Colonic mucosa (tissue), 4 donors: ENCODE results near the gene PRR15. TPM values are rescaled to one million over a fixed set of nuclear protein-coding genes. Genes with fewer than 3 reads are reported as not detected.

Source experiments
- DNase-seq: peaks from one replicate; pipeline ENCODE4 v3.0.0-alpha.2; 2020
- H3K27ac ChIP-seq: fragments of 200-600 bp; one replicate; pipeline ENCODE4 v1.8.0; 2021
- H3K27me3 ChIP-seq: fragments of 200-600 bp; one replicate; pipeline ENCODE4 v1.8.0; 2021
- H3K36me3 ChIP-seq: fragments of 200-600 bp; one replicate; pipeline ENCODE4 v1.8.0; 2021
- H3K4me1 ChIP-seq: fragments of 200-600 bp; one replicate; pipeline ENCODE4 v1.8.0; 2021; ENCODE audit warnings: mild to moderate bottlenecking
- H3K4me3 ChIP-seq: fragments of 200-600 bp; one replicate; pipeline ENCODE4 v1.8.0; 2021
- H3K9ac ChIP-seq, 2 donors: one replicate each; pipeline ENCODE4 v1.7.0; 2013; ENCODE audit warnings: control low read depth in 2 of 2, low read depth in 2 of 2, low read length in 2 of 2
- H3K9me3 ChIP-seq: fragments of 200-600 bp; one replicate; pipeline ENCODE4 v1.8.0; 2021
- intact Hi-C: fragments of 100-400 bp; cut with DNase I; formaldehyde crosslinking; loops from one replicate; pipeline ENCODE4 v1.14.1; 2022
- total RNA-seq, 2 donors: library from RNA; stranded (reverse); fragmentation: NEBNext Ultra II Directional in 1 of 2; extraction: Animal tissue kit (Norgen Biotek cat#: 25700) in 1 of 2; gene quantifications; one replicate each; pipeline ENCODE4 v1.2.1, GENCODE V29; 2021
- TF ChIP-seq, protein P1 (sequence below): fragments of 200-600 bp; IDR thresholded peaks from one replicate; pipeline ENCODE4 v1.8.0; 2022; ENCODE audit warnings: antibody characterized with exemption, mild to moderate bottlenecking
- donor health status: healthy.
- donor health status: DM: no; HTN: no; CAD: no.
- donor health status: DM: no; HTN: no; CAD: no.

The PRR15 gene
- total RNA-seq, 2 donors from 2014 or later, result 129 to 194 TPM

DNA sequence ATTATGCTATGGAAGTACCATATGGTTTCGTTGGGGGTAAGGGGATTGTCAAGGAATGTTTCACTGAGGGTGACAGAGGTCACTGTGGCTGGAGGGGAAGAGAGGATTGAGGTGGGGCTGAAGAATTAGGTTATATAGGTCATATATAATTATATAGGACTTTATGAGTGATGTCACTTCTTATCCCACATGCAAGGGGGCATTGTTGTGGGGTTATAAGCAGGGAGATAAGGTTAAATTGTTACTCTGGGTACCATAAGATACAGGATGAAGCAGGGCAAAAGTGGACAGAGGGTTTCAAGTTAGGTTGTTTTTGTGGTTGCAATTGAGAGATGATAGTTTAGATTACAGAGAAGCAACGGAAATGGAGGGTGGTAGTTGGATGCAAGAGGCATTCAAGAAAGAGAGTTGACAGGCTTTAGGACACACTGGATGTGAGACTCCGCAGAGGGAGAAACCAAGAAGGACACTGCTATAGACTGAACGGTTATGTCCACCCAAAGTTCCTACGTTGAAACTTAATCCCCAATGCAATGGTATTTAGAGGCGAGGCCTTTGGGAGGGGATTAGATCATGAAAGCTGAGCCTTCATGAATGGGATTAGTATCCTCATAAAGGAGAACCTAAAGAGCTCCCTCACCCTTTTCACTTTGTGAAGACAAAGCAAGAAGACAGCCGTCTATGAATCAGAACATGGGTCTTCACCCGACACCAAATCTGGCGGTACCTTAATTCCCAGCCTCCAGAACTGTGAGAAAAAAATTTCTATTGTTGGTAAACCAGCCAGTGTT, 7.0 kb upstream of the PRR15 start:
- Histone ChIP-seq H3K9ac (no peak overlapping the region), H3K9me3 (no peaks in the 10 kb centered on the region), H3K36me3 (no peaks in the 10 kb centered on the region), H3K27ac (no peak overlapping the region), H3K4me1 (no peaks in the 10 kb centered on the region), H3K4me3 (no peak overlapping the region), H3K27me3 (no peaks in the 10 kb centered on the region)
- DNase-seq, result no peak
- intact Hi-C loops, result no loop called here
- TF ChIP-seq, protein P1, sequence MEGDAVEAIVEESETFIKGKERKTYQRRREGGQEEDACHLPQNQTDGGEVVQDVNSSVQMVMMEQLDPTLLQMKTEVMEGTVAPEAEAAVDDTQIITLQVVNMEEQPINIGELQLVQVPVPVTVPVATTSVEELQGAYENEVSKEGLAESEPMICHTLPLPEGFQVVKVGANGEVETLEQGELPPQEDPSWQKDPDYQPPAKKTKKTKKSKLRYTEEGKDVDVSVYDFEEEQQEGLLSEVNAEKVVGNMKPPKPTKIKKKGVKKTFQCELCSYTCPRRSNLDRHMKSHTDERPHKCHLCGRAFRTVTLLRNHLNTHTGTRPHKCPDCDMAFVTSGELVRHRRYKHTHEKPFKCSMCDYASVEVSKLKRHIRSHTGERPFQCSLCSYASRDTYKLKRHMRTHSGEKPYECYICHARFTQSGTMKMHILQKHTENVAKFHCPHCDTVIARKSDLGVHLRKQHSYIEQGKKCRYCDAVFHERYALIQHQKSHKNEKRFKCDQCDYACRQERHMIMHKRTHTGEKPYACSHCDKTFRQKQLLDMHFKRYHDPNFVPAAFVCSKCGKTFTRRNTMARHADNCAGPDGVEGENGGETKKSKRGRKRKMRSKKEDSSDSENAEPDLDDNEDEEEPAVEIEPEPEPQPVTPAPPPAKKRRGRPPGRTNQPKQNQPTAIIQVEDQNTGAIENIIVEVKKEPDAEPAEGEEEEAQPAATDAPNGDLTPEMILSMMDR, result no peak

DNA sequence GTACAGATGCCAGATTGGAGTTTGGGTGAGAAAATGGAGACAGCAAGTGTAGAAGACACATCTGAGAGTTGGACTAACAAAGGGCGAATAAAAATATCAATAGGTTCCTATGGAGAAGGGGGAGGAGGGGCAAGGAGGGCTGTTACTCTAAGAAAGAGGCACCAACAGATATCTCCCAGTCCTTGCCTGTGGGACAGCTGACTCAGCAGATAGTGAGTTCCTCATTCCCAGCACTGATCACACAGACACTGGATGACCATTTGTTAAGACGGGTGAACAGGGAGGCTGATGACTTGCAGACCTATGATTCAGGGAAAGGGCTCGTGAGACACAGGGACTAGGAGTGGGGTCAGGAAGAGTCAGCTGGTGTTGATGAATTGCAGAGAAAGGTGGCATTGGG, 5.7 kb upstream of the PRR15 start:
- no peaks in the 10 kb centered on the region for H3K9me3 ChIP-seq
- H3K9ac ChIP-seq, result no peak overlapping the region
- H3K36me3 ChIP-seq, result no peaks in the 10 kb centered on the region
- TF ChIP-seq, protein P1, result no peak
- no peak for DNase-seq
- H3K4me3 ChIP-seq, result no peak overlapping the region
- intact Hi-C loops, result no loop called here
- H3K4me1 ChIP-seq, result no peaks in the 10 kb centered on the region
- no peaks in the 10 kb centered on the region for H3K27me3 ChIP-seq
- no peak overlapping the region for H3K27ac ChIP-seq

DNA sequence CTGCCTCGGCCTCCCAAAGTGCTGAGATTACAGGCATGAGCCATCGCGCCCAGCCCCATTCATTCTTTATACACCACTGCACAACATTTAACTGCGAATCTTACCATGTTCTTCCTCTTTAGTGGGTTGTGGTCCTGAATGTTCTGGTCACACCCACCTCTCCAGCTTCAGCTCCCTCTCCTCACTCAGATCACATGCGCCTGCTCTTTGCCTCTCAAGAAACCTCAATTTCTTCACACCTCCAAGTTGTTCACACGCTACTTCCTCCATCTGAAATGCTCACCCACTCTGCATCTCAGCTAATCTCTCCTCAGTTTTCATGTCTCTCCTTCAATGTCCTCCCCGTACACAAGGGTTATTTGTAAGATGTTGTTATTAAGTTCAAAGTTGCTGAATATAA, 2.4 kb upstream of the PRR15 start:
- Histone ChIP-seq H3K36me3 (no peaks in the 10 kb centered on the region), H3K4me3 (no peak overlapping the region), H3K4me1 (no peaks in the 10 kb centered on the region), H3K27ac (no peak overlapping the region), H3K27me3 (no peaks in the 10 kb centered on the region), H3K9ac (no peak overlapping the region), H3K9me3 (no peaks in the 10 kb centered on the region)
- DNase-seq, result no peak
- intact Hi-C loops, result no loop called here
- TF ChIP-seq, protein P1, result no peak

DNA sequence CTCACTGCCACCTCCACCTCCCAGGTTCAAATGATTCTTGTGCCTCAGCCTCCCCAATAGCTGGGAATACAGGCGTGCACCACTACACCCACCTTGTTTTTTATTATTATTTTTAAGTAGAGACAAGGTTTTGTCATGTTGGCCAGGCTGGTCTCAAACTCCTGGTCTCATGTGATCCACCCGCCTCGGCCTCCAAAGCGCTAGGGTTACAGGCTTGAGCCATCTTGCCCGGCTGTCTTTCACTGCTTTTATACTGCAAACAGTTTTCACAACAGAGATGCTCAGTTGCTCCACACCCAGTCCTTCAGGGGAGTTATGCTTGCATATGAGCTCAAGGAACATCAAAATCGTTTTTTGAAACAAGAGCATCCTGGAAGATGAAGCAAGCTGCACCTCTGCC, 1.3 kb upstream of the PRR15 start:
- no peaks in the 10 kb centered on the region for H3K9me3 ChIP-seq
- peak overlapping the region; percentile 76 for H3K27ac ChIP-seq
- H3K9ac ChIP-seq, result peak overlapping the region in 1 of 2 donors; percentile 63
- TF ChIP-seq, protein P1, result no peak
- no peaks in the 10 kb centered on the region for H3K36me3 ChIP-seq
- peak; percentile 35 for DNase-seq
- no peaks in the 10 kb centered on the region for H3K4me1 ChIP-seq
- peak overlapping the region; percentile 49 for H3K4me3 ChIP-seq
- intact Hi-C loops, result no loop called here
- no peaks in the 10 kb centered on the region for H3K27me3 ChIP-seq

DNA sequence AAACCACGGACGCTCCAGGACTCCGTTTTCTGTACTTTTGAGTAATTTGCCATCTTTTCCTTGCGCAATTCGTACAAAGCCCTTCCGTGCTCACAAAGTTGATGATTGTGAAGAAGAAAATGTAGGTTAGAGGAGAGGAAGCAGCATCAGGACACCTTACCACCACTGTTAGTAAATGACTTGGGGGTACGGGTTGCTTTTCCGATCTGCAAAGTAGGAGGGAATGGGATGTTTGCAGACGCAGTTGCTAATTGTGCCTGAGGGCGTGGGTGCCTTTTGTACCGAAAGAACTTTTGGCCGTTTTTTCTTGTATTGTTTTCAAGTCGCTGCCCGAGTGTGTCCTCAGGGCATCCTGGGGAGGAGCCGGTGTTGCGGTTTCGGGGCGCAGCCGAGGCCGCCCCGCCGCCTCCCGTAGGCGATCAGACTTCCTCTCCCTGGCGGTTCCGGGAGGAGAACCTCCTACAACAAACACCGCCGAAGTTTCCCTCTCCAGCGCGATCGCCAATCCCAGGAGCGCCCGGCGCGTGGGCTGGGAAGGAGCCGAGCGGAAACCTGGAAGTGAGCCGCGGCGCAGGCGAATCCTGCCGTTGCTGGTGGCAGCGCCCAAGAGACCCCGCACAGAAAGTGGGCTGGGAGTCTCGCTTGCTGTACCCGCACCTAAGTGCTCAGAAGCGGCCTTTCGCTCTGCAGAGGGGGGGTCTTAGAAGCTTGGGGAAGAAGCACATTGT, 1.0 kb downstream of the PRR15 start:
- Histone ChIP-seq H3K9me3 (no peaks in the 10 kb centered on the region), H3K4me1 (no peaks in the 10 kb centered on the region), H3K36me3 (no peaks in the 10 kb centered on the region), H3K9ac (peak overlapping the region; percentile 85 to 98), H3K27ac (peak overlapping the region; percentile 83), H3K4me3 (peak overlapping the region; percentile 49), H3K27me3 (no peaks in the 10 kb centered on the region)
- intact Hi-C loops, result loop anchor here (5.0 kb wide), 1 partner anchor 43 kb away; no protein-coding TSS in a partner anchor
- TF ChIP-seq, protein P1, result no peak
- peak; percentile 75 for DNase-seq
